Lower leg skin (tissue), 4 donors: ENCODE measurements around the gene DOCK3. TPM values are rescaled to one million over a fixed set of nuclear protein-coding genes. Genes with fewer than 3 reads are reported as not detected.
A peak's percentile ranks its signal among the peaks of the same experiment; 100 is the strongest.

Source experiments
- DNase-seq, 2 donors: peaks; one replicate each; pipeline ENCODE4 v3.0.0-alpha.2; 2019; ENCODE audit warnings: low spot score in 2 of 2
- H3K4me3 ChIP-seq: fragments of 200-600 bp; sonication (generic); 2 replicates; pipeline ENCODE4 v1.5.1; 2017; ENCODE audit warnings: mild to moderate bottlenecking, low read depth; ENCODE audit not compliant: poor library complexity, severe bottlenecking
- CTCF ChIP-seq, 3 donors: fragments of 450-650 bp; IDR thresholded peaks; one replicate each; pipeline ENCODE4 v1.5.1; 2016; ENCODE audit warnings: antibody characterized with exemption in 3 of 3, mild to moderate bottlenecking in 3 of 3, moderate library complexity in 2 of 3
- POLR2A ChIP-seq, 2 donors: fragments of 450-650 bp; IDR thresholded peaks; one replicate each; pipeline ENCODE4 v1.6.1; 2016 to 2017; ENCODE audit warnings: antibody characterized with exemption in 2 of 2, mild to moderate bottlenecking in 1 of 2, moderate library complexity in 1 of 2
- WGBS, 2 donors: methylation state at CpG; one replicate each; pipeline ENCODE4 v1.1.5; 2018; 5-methylcytosine and 5-hydroxymethylcytosine counted together
- intact Hi-C: fragments of 100-400 bp; cut with DNase I; formaldehyde crosslinking; loops from one replicate; pipeline ENCODE4 v1.15.0; 2023; ENCODE audit warnings: low total_unique reads
- total RNA-seq, 4 donors: library from RNA; depleted of rRNA; stranded (reverse); fragments of >200 nt; gene quantifications; one replicate each; pipeline ENCODE4 v1.1.0, GENCODE V29; 2016

DOCK3 gene
- total RNA-seq, 4 donors from 2014 or later: 2.0 to 4.5 (median 3.0) TPM

DNA sequence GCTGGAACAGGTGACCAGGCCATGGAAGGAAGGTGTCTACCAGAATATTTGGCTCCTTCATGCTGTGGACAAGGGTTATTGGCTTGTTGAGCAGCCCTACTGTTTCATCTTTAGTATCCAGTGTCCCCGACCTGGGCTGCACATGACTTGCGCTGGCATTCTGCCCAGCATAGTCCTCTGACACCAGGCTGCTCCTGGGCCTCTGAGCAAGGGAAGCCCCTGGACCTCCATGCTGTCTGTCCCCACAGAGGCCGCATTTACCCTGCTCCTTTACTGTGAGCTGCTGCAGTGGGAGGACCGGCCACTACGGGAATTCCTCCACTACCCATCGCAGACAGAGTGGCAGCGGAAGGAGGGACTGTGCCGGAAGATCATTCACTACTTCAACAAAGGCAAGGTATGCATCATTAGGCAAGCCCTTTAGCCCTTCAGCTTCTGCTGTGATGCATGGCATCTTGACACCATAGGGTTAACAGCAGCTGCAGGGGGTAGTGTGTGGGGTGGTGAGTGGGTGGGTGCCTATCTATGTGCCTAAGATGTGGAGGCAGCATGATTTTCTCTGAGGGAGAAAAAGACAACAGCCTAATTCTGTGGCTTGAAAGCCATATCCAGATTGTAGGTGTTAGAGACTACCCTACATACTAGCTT lies 666.4 kb downstream of the DOCK3 start:
- no peak overlapping the region for H3K4me3 ChIP-seq
- intact Hi-C loops: no loop called here
- no peak for TF ChIP-seq POLR2A (IDR thresholded peaks at IDR 0.05)
- no peak for TF ChIP-seq CTCF (IDR thresholded peaks at IDR 0.05)
- WGBS, 2 donors: 89 to 95% methylated on average over 8 of the region's 8 CpGs
- no peak for DNase-seq

DNA sequence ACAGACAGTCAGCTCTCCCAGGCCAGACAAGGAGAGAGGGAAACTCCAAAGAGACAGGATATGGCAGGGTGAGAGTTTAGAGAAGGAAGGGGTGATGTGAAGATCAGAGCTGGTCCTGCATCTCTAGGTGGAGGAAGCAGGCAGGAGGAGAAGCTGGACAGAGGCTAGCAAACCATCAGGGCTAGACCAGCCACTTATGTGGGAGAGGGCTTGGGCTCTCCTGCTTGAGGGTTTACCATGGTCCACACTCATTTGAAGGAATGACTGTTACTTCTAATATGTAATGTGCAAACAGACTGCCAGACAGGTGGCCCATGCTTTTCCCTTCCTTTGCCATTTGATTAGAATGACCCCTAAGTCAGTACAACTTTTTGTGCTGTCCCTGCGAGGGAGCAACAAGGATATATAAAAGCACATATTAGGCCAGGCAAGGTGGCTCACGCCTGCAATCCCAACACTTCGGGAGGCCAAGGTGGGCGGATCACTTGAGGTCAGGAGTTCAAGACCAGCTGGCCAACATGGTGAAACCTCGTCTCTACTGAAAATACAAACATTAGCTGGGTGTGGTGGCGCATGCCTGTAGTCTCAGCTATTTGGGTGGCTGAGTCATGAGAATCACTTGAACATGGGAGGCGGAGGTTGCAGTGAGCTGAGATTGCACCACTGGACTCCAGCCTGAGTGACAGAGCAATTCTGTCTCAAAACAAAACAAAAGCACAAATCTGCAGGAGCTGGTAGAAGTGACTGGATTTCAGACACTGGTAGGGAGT lies 669.4 kb downstream of the DOCK3 start:
- TF ChIP-seq CTCF (IDR thresholded peaks at IDR 0.05) (no peak), POLR2A (IDR thresholded peaks at IDR 0.05) (no peak)
- peak in 1 of 2 donors; percentile 54 for DNase-seq
- 63 to 73% methylated on average over 7 of the region's 7 CpGs for WGBS, 2 donors
- intact Hi-C loops: no loop called here
- no peak overlapping the region for H3K4me3 ChIP-seq

GRCh38 chr3:51350751-51351150 lies 676.0 kb downstream of the DOCK3 start:
- intact Hi-C loops: no loop called here
- WGBS, 2 donors: 42 to 63% methylated on average over 1 of the region's 1 CpG
- no peak for TF ChIP-seq CTCF (IDR thresholded peaks at IDR 0.05)
- TF ChIP-seq POLR2A (IDR thresholded peaks at IDR 0.05): no peak
- DNase-seq: no peak
- H3K4me3 ChIP-seq: no peak overlapping the region

DNA sequence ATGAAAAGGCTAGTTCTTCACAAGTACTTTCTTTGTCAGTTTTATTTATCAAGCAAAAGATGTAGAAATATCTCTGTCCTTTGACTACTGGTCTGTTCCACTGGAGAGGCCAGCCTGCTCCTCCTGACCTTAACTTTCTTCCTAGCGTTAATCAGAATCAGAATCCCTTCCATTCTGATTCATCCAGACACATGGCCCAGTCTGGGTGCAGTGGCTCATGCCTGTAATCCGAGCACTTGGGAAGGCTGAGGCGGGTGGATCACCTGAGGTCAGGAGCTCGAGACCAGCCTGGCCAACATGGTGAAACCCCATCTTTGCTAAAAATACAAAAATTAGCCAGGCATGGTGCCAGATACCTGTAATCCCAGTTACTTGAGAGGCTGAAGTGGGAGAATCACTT lies 678.4 kb downstream of the DOCK3 start:
- intact Hi-C loops: no loop called here
- TF ChIP-seq CTCF (IDR thresholded peaks at IDR 0.05) (no peak), POLR2A (IDR thresholded peaks at IDR 0.05) (no peak)
- H3K4me3 ChIP-seq: no peak overlapping the region
- DNase-seq: no peak
- 91 to 96% methylated on average over 4 of the region's 4 CpGs for WGBS, 2 donors

GRCh38 chr3:51353691-51354090 lies 679.0 kb downstream of the DOCK3 start:
- 72 to 77% methylated on average over 1 of the region's 1 CpG for whole genome bisulfite sequencing, 2 donors
- DNase-seq: peak in 1 of 2 donors; percentile 36

More at GRCh38 chr3:51353691-51354090, 679.0 kb downstream of the DOCK3 start:
- intact Hi-C loops: no loop called here
- H3K4me3 ChIP-seq: no peak overlapping the region
- no peak for TF ChIP-seq POLR2A (IDR thresholded peaks at IDR 0.05)
- no peak for TF ChIP-seq CTCF (IDR thresholded peaks at IDR 0.05)
